Skeletal muscle tissue (tissue), 4 donors: Measurements from ENCODE around the gene DMRT3. TPM values are rescaled to one million over a fixed set of nuclear protein-coding genes. Genes with fewer than 3 reads are reported as not detected.

ENCODE experiments used
- H3K27ac ChIP-seq: one replicate; pipeline ENCODE4 v1.7.0; 2013; ENCODE audit warnings: mild to moderate bottlenecking, low read depth, low read length, inconsistent platforms
- H3K27me3 ChIP-seq, 3 donors: one replicate each; pipeline ENCODE4 v1.7.0; 2013; ENCODE audit warnings: low read length in 3 of 3; ENCODE audit not compliant: control insufficient read depth in 3 of 3, insufficient read depth in 3 of 3
- H3K36me3 ChIP-seq, 3 donors: one replicate each; pipeline ENCODE4 v1.7.0; 2013; ENCODE audit warnings: low read length in 3 of 3; ENCODE audit not compliant: control insufficient read depth in 3 of 3, insufficient read depth in 3 of 3
- H3K4me1 ChIP-seq, 3 donors: one replicate each; pipeline ENCODE4 v1.7.0; 2013; ENCODE audit warnings: low read length in 3 of 3, mild to moderate bottlenecking in 3 of 3; ENCODE audit not compliant: control insufficient read depth in 3 of 3, insufficient read depth in 3 of 3
- H3K4me3 ChIP-seq, 3 donors: one replicate each; pipeline ENCODE4 v1.7.0; 2013; ENCODE audit warnings: low read length in 3 of 3
- H3K9ac ChIP-seq, 3 donors: one replicate each; pipeline ENCODE4 v1.7.0; 2013; ENCODE audit warnings: low read length in 3 of 3, mild to moderate bottlenecking in 3 of 3, moderate library complexity in 2 of 3, low read depth in 1 of 3
- H3K9me3 ChIP-seq, 3 donors: one replicate each; pipeline ENCODE4 v1.7.0; 2013; ENCODE audit warnings: low read length in 3 of 3; ENCODE audit not compliant: control insufficient read depth in 3 of 3
- total RNA-seq: library from RNA; depleted of rRNA; stranded (reverse); fragments of >200 nt; gene quantifications from one replicate; pipeline ENCODE4 v1.2.3, GENCODE V29; 2014
- donor health status: Osteomylitis.

The DMRT3 gene
- total RNA-seq, 1 donor from 2014 or later, result under 0.01 TPM

DNA sequence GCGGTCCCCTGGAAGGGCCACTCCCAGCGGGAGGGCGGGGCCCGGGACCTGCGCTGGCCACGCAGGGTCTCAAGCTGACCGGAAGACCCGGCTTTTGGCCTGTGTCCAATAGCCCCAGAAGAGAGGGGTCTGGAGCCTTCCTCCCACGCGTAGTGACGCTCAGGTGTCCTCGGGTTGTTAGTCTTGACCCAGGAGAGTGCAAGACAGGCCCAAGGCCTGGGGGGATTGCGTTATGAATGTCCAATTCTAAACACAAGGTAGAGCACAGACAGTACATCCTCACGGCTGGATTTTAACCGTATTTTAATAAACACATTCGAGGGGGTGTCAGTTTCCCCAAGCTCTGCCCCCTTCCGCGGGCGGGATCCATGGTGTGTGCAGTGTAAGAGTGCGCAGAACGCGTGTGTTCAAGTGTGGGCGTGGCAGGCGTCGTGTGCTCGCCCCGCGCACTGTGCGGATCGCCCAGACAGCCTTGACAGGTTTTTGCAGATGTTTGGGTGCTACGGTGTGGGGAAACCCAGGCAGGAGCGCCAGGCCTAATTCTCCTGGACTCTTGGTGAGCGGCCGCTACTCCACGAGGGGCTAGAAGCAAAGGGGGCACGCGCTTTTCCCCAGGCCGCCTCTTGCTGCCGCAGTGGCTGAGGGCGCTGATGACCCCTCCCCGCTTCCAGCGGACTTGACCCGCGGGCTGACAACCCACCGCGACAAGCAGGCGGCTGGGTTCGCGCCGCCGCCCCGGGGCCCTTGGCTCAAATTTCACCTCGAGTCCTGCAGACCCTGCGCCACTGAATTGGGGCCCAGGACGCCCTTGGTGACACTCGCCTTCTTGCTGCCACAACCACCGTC is 6.1 kb upstream of the DMRT3 start:
- peaks cover 66 to 79% (median 75%) of the 10 kb centered on the region in 3 donors for H3K27me3 ChIP-seq
- no peak overlapping the region for H3K27ac ChIP-seq
- H3K36me3 ChIP-seq, result no peaks in the 10 kb centered on the region
- no peak overlapping the region for H3K9ac ChIP-seq
- peaks cover 6 to 10% (median 8%) of the 10 kb centered on the region in 3 donors for H3K4me1 ChIP-seq
- peak overlapping the region in 1 of 3 donors; percentile 2 for H3K4me3 ChIP-seq
- H3K9me3 ChIP-seq, result peaks cover 0 to 3% (median 0%) of the 10 kb centered on the region in 3 donors

GRCh38 chr9:971901-972500 is 4.5 kb upstream of the DMRT3 start:
- peak overlapping the region; percentile 54 to 66 (median 59) for H3K4me3 ChIP-seq
- peak overlapping the region; percentile 60 for H3K27ac ChIP-seq
- H3K9me3 ChIP-seq, result peaks cover 0 to 3% (median 0%) of the 10 kb centered on the region in 3 donors
- H3K27me3 ChIP-seq, result peaks cover 75 to 85% (median 82%) of the 10 kb centered on the region in 3 donors
- H3K36me3 ChIP-seq, result no peaks in the 10 kb centered on the region
- H3K4me1 ChIP-seq, result peaks cover 8 to 18% (median 10%) of the 10 kb centered on the region in 3 donors
- H3K9ac ChIP-seq, result peak overlapping the region in 2 of 3 donors; percentile 43 to 69

GRCh38 chr9:972501-973294 is 3.8 kb upstream of the DMRT3 start:
- no peaks in the 10 kb centered on the region for H3K36me3 ChIP-seq
- peaks cover 8 to 18% (median 10%) of the 10 kb centered on the region in 3 donors for H3K4me1 ChIP-seq
- peak overlapping the region; percentile 60 for H3K27ac ChIP-seq
- peak overlapping the region; percentile 54 to 66 (median 59) for H3K4me3 ChIP-seq
- peak overlapping the region in 1 of 3 donors; percentile 69 for H3K9ac ChIP-seq
- H3K9me3 ChIP-seq, result peaks cover 0 to 3% (median 0%) of the 10 kb centered on the region in 3 donors
- H3K27me3 ChIP-seq, result peaks cover 79 to 85% (median 84%) of the 10 kb centered on the region in 3 donors

GRCh38 chr9:973295-973834 is 3.1 kb upstream of the DMRT3 start:
- Histone ChIP-seq H3K4me3 (no peak overlapping the region), H3K4me1 (peaks cover 8 to 18% (median 10%) of the 10 kb centered on the region in 3 donors)

GRCh38 chr9:974031-974995 is 2.1 kb upstream of the DMRT3 start:
- H3K4me1 ChIP-seq, result peaks cover 8 to 18% (median 10%) of the 10 kb centered on the region in 3 donors
- H3K27ac ChIP-seq, result no peak overlapping the region
- no peaks in the 10 kb centered on the region for H3K36me3 ChIP-seq
- no peak overlapping the region for H3K4me3 ChIP-seq
- H3K9me3 ChIP-seq, result peaks cover 0 to 3% (median 0%) of the 10 kb centered on the region in 3 donors
- no peak overlapping the region for H3K9ac ChIP-seq
- peaks cover 81 to 83% (median 82%) of the 10 kb centered on the region in 3 donors for H3K27me3 ChIP-seq

More at GRCh38 chr9:973295-973834, 3.1 kb upstream of the DMRT3 start:
- Histone ChIP-seq H3K27me3 (peaks cover 80 to 85% (median 83%) of the 10 kb centered on the region in 3 donors), H3K27ac (no peak overlapping the region), H3K9ac (no peak overlapping the region), H3K36me3 (no peaks in the 10 kb centered on the region), H3K9me3 (peaks cover 0 to 3% (median 0%) of the 10 kb centered on the region in 3 donors)

DNA sequence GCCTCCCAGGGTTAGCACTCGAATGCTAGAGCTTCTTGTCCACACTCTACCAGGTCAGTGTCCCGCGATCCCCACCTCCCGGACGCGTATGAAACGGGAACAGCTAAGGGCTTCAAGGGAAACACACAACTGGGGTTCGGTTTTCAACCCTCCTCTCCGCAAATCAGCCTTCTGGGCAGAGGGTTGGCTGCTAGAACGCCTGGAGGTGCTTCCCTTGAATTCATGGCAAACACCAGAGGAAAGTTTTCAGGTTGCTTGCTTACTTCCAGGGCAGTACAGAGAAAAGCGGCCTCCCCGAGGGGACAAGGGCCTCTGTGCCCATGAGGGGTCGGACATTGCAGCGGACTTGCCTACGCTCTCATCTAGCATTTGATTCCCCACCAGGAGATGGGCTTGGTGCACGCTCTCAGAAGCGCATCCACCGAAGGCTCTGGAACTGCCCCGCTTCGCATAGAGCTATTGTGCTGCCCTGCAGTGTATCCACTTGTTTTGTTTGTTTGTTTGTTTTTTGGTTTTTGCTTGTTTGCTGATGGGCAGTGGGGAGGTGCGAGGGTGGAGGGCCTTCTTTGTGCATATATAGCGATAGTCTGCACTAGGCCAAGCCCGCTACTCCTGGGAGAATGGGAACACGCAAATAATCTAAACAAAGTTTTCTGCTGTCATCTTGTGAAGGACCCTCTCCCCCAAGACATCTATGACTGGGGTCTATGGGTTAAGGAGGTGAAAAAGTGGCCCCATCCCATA is 1.3 kb upstream of the DMRT3 start:
- Histone ChIP-seq H3K9me3 (peaks cover 0 to 3% (median 0%) of the 10 kb centered on the region in 3 donors), H3K27me3 (peaks cover 74 to 80% (median 76%) of the 10 kb centered on the region in 3 donors), H3K4me1 (peaks cover 7 to 18% (median 8%) of the 10 kb centered on the region in 3 donors), H3K27ac (peak overlapping the region; percentile 40), H3K9ac (no peak overlapping the region), H3K36me3 (no peaks in the 10 kb centered on the region), H3K4me3 (no peak overlapping the region)

DNA sequence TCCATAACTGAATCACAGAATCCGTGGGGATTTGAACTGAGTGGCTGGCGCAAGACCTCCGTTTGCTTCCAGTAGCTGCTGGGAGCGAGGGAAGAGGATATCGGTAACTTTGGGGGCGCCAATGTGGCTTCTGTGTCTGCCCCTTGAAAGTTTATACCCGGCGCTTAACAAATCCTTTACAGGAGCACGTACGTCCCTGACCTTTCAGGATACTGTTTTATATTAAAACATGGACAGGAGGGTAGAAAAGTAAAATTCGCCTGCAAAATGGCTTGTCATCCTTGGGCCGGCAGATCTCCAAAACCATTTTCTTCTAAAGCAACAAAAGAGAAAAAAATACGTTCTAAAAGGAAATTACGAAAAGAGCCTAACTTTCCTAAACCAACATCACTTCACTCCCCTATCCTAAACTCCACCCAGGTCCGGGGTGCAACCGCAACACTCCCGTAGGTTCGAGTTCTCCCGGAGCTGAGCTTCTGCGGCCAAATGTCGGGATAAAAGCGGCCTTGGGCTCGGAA is 656 bp upstream of the DMRT3 start:
- Histone ChIP-seq H3K36me3 (no peaks in the 10 kb centered on the region), H3K9me3 (peaks cover 0 to 3% (median 0%) of the 10 kb centered on the region in 3 donors), H3K4me3 (peak overlapping the region; percentile 14 to 22 (median 14)), H3K27ac (peak overlapping the region; percentile 40), H3K27me3 (peaks cover 71 to 77% (median 71%) of the 10 kb centered on the region in 3 donors), H3K9ac (peak overlapping the region in 1 of 3 donors; percentile 55), H3K4me1 (peaks cover 7 to 18% (median 8%) of the 10 kb centered on the region in 3 donors)
